ENCODE measurements around the gene RIMKLA. TPM values are rescaled to one million over a fixed set of nuclear protein-coding genes. Genes with fewer than 3 reads are reported as not detected.

Gene RIMKLA
- total RNA-seq, 1 donor from 2014 or later: 0.10 TPM

DNA sequence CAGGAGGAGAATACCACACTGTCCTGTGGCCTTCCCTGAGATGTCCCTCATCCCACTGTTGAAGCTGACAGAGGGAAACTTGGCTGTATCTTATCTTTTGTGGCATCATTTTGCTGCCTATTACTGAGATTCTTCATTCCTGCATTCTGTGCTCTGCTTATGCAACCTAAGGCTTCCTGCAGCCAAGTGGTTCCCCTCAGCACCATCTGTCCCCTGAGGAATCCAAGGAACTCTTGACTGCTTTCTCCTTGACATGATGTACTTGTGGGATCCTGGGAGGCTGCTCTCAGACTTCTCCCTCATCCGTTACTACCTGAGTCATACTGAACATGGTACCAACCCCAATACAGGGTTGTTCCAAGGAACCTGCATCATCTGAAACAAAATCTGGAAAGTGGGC, 21.1 kb upstream of the RIMKLA start:
- peaks cover 4% of the 10 kb centered on the region for H3K27me3 Mint-ChIP-seq (ENCODE audit: unreplicated experiment)
- DNase-seq (ENCODE audit: low spot score): no peak
- H3K9me3 Mint-ChIP-seq (ENCODE audit: unreplicated experiment): no peaks in the 10 kb centered on the region
- H3K4me1 Mint-ChIP-seq (ENCODE audit: unreplicated experiment): peaks cover 11% of the 10 kb centered on the region
- TF ChIP-seq, protein P1, sequence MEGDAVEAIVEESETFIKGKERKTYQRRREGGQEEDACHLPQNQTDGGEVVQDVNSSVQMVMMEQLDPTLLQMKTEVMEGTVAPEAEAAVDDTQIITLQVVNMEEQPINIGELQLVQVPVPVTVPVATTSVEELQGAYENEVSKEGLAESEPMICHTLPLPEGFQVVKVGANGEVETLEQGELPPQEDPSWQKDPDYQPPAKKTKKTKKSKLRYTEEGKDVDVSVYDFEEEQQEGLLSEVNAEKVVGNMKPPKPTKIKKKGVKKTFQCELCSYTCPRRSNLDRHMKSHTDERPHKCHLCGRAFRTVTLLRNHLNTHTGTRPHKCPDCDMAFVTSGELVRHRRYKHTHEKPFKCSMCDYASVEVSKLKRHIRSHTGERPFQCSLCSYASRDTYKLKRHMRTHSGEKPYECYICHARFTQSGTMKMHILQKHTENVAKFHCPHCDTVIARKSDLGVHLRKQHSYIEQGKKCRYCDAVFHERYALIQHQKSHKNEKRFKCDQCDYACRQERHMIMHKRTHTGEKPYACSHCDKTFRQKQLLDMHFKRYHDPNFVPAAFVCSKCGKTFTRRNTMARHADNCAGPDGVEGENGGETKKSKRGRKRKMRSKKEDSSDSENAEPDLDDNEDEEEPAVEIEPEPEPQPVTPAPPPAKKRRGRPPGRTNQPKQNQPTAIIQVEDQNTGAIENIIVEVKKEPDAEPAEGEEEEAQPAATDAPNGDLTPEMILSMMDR (IDR thresholded peaks at IDR 0.05; ENCODE audit: unreplicated experiment): no peak
- H3K27ac Mint-ChIP-seq (ENCODE audit: unreplicated experiment): no peak overlapping the region
- H3K36me3 Mint-ChIP-seq (ENCODE audit: low read depth, unreplicated experiment): no peaks in the 10 kb centered on the region
- no peak overlapping the region for H3K4me3 Mint-ChIP-seq (ENCODE audit: unreplicated experiment)

- H3K36me3 Mint-ChIP-seq (ENCODE audit: low read depth, unreplicated experiment): no peaks in the 10 kb centered on the region
- H3K27me3 Mint-ChIP-seq (ENCODE audit: unreplicated experiment): peaks cover 4% of the 10 kb centered on the region
- no peaks in the 10 kb centered on the region for H3K9me3 Mint-ChIP-seq (ENCODE audit: unreplicated experiment)
- no peak overlapping the region for H3K4me3 Mint-ChIP-seq (ENCODE audit: unreplicated experiment)
- H3K27ac Mint-ChIP-seq (ENCODE audit: unreplicated experiment): no peak overlapping the region
- no peak for DNase-seq (ENCODE audit: low spot score)
- TF ChIP-seq, protein P1 (IDR thresholded peaks at IDR 0.05; ENCODE audit: unreplicated experiment): no peak
- peaks cover 11% of the 10 kb centered on the region for H3K4me1 Mint-ChIP-seq (ENCODE audit: unreplicated experiment)
Measured at GRCh38 chr1:42364089-42364488, 16.5 kb upstream of the RIMKLA start.

DNA sequence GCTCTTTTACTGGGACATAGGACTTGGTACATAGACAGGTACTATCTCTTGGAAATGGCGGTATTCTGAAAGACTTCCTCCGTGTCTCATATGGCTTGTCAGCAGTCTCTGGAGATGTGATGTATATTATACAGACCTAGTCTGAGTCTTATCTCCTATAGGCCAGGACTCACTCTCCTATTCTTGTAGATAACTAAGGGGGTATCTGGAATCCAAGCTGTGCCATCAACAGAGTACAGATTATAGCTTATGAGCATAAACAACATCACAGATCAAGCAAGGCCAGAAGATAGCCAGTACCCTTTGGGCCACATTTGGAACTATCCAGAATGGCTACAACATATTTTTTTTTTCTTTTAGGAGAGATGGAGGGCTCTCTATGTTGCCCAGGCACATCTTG, 16.1 kb upstream of the RIMKLA start:
- TF ChIP-seq, protein P1 (IDR thresholded peaks at IDR 0.05; ENCODE audit: unreplicated experiment): no peak
- H3K4me3 Mint-ChIP-seq (ENCODE audit: unreplicated experiment): no peak overlapping the region
- H3K27me3 Mint-ChIP-seq (ENCODE audit: unreplicated experiment): peaks cover 4% of the 10 kb centered on the region
- H3K27ac Mint-ChIP-seq (ENCODE audit: unreplicated experiment): no peak overlapping the region
- H3K4me1 Mint-ChIP-seq (ENCODE audit: unreplicated experiment): peaks cover 8% of the 10 kb centered on the region
- DNase-seq (ENCODE audit: low spot score): no peak
- H3K9me3 Mint-ChIP-seq (ENCODE audit: unreplicated experiment): no peaks in the 10 kb centered on the region
- no peaks in the 10 kb centered on the region for H3K36me3 Mint-ChIP-seq (ENCODE audit: low read depth, unreplicated experiment)

- DNase-seq (ENCODE audit: low spot score): no peak
- H3K4me1 Mint-ChIP-seq (ENCODE audit: unreplicated experiment): peaks cover 2% of the 10 kb centered on the region
Measured at GRCh38 chr1:42365118-42365517, 15.5 kb upstream of the RIMKLA start.

GRCh38 chr1:42368096-42368795, 12.3 kb upstream of the RIMKLA start:
- no peak for DNase-seq (ENCODE audit: low spot score)
- TF ChIP-seq, protein P1 (IDR thresholded peaks at IDR 0.05; ENCODE audit: unreplicated experiment): no peak
- Mint-ChIP-seq H3K27ac (ENCODE audit: unreplicated experiment) (no peak overlapping the region), H3K36me3 (ENCODE audit: low read depth, unreplicated experiment) (no peaks in the 10 kb centered on the region), H3K27me3 (ENCODE audit: unreplicated experiment) (peaks cover 4% of the 10 kb centered on the region), H3K9me3 (ENCODE audit: unreplicated experiment) (no peaks in the 10 kb centered on the region), H3K4me1 (ENCODE audit: unreplicated experiment) (no peaks in the 10 kb centered on the region), H3K4me3 (ENCODE audit: unreplicated experiment) (no peak overlapping the region)

More at GRCh38 chr1:42365118-42365517, 15.5 kb upstream of the RIMKLA start:
- TF ChIP-seq, protein P1 (IDR thresholded peaks at IDR 0.05; ENCODE audit: unreplicated experiment): no peak
- Mint-ChIP-seq H3K27me3 (ENCODE audit: unreplicated experiment) (peaks cover 4% of the 10 kb centered on the region), H3K9me3 (ENCODE audit: unreplicated experiment) (no peaks in the 10 kb centered on the region), H3K27ac (ENCODE audit: unreplicated experiment) (no peak overlapping the region), H3K4me3 (ENCODE audit: unreplicated experiment) (no peak overlapping the region), H3K36me3 (ENCODE audit: low read depth, unreplicated experiment) (no peaks in the 10 kb centered on the region)

Data from endothelial cell (in vitro differentiated cells).